ENCODE measurements around the gene ZNF565. TPM values are rescaled to one million over a fixed set of nuclear protein-coding genes. Genes with fewer than 3 reads are reported as not detected.
"Not testable (repeated sequence)": the region's sequence is repeated elsewhere in the genome, so short reads cannot be mapped to it uniquely, and the experiment has no call there.

ZNF565 gene
- 11.8 TPM for total RNA-seq

DNA sequence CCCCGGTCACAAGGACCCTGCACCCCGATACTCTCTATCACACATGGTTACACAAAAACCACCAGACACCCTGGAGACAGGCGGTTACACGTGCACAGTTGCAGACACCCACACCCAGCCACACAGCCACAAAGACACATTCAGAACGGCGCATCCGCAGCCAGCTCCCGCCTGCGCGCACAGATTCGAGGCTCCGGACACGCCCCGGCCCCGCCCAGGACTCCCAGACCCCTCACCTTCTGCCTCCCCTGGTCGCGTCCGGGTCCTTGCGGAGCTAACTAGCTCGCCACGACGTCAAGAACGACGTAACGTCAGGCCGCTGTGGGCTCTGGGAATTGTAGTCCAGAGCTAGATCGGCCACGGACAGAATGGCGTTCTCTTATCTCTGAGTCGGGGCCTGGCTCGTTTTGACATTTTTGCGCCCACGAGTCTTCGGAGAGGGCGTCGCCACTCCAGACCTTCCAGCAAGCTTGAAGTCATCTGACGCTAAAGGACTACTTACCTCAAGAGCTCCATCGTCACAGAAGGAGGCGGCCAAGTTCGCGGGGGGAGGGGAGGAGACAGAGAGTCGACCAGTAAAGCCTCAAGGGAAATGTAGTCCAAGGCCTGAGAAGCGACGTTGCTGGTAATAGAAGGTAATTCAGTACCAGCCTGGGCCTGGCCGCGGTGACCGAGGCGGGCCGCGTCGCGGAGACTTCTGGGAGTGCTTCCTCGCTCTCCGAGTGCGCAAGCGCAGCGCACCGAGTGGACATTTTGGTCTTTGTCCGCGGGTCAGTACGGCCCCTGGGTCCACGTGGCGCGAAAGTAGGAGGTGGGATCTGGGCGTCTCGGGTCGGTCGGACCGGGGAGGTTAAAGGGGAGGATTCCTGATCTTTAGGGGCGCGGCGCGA, at the start of gene ZNF565, which contains the start of gene ZNF146:
TSS of gene ZNF565 (minus strand) at position 280 of the 890 bp plus-strand sequence. CDS start 12,680 bp downstream, outside the sequence.
TSS of gene ZNF146 (plus strand) at position 721 of the 890 bp plus-strand sequence. CDS start 21,335 bp downstream, outside the sequence.
- peak; percentile 99 for DNase-seq

DNA sequence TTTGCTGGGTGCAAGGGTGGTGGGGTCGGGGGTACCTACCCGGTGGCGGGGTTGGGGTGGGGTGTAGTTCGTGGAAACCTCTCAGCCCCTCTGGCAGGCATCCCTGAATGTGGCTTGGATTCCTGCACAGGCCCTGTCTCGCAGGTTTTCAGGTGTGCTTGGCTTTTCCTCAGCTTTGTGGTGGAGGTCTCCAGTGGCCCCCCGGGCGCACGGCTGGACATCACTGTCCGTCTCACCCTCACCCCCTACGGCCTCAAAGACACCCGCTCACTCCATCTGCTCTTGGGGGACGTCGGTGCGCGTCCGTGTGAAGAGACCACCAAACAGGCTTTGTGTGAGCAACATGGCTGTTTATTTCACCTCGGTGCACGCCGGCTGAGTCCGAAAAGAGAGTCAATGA, 44.7 kb upstream of the ZNF565 start:
- no peak for DNase-seq

DNA sequence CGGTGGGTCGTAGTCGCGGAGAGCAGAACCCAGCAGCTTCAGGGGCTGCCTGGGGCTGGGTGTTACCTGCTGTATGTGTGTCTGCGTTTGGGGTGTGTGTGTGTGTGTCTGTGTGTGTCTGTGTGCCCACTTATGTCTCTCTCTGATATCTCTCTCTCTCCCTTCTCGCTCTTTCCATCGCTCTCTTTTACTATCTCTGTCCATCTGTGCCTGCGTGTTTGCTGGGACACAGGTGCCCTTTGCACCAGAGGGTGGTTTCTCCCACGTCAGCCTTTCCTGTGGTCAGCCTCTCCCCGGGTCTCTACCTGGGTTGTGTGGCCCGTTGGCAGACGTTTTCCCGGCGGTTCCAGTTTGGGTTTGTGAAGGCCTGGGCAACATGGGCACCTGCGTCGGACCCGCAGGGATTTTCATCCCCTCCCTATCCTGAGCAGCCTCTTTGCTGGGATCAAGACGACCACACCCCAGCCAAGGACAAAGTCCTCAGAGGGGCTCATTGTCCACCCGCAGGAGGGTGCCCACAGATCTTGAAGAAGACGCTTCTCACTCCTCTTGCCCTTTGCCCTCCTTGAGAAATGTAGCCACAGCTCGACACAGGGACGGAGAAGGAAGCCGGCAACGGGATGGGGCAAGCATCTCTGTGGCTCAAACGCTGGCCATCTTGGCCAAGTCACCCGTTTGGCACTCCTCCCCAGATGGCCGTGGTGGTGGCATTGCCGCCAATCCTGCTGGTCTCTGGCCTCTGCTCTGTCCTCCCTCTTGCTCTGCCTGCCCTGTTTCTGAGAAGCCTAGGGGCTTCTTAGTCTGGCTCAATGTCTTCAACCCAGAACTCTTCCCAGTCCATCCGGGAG, 43.8 kb upstream of the ZNF565 start:
- DNase-seq: no peak

DNA sequence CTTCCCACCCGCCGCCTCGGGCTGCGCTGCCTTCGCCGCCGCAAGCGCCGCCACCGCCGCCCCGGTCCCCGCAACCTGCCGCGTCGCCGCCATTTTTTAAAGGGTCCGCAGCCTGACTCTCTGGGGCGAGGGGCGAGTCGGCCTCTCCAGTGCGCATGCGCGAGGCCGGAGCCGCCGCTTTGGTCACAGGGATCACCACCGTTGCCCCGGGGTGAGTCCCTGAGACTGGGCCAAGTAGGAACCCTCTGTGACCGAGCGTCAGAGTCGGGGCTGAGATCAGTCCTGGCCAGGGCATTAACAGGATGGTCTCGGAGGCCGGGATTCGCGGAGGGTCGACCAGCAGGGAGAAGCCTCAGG, 43.0 kb upstream of the ZNF565 start:
- DNase-seq: peak; percentile 28

DNA sequence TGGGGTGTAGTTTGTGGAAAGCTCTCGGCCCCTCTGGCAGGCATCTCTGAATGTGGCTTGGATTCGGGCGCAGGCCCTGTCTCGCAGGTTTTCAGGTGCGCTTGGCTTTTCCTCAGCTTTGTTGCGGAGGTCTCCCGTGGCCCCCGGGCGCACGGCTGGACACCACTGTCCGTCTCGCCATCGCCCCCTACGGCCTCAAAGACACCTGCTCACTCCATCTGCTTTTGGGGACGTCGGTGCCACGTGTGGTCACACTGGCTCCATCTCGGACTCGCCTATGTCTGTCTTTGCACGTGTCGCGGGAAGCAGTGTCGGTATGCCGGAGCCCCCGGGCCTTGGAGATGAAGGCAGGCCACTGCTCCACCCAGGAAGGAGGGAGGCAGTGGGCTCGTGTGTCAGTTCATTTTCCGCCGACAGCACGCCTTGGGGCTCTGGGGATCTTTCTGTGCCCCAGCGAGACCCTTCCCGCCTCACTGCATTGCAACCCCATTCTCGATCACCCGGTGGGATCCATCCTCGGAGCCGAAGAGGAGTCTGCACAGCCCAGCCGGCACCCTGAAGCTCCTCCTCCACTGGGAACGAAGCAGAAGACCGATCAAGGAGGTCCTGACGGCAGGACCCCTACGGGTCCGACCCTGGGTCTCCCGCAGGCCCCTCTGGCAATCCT, 42.5 kb upstream of the ZNF565 start:
- DNase-seq: no peak

DNA sequence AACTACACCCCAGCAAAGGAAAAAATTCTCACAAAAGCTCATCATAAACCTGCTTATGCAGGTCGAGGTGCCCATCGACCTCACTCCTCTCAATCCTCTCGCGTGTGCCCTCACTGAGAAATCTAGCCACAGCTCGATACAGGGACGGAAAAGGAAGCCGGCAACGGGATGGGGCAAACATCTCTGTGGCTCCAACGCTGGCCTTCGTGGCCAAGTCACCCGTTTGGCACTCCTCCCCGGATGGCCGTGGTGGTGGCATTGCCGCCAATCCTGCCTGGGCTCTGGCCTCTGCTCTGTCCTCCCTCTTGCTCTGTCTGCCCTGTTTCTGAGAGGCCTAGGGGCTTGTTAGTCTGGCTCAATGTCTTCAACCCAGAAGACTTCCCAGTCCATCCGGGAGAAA, 41.6 kb upstream of the ZNF565 start:
- no peak for DNase-seq

DNA sequence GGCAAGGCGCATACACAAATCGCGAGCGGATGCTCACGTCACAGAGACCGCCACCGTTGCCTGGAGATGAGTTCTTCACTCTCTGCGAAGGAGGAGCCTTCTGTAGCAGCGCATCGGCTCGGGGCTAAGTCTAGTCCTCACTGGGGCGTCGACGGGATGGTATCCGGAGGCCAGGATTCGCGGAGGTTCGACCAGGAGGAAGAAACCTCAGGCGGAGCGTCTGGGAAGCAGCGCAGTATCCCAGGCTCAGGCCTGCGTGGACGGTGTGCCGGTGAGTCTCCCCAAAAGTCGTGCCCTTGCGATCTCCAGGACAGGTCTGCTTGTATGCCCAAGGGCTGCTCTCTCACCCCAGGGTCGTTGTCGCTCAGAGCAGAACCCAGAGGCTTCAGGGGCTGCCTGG, 40.9 kb upstream of the ZNF565 start:
- no peak for DNase-seq

DNA sequence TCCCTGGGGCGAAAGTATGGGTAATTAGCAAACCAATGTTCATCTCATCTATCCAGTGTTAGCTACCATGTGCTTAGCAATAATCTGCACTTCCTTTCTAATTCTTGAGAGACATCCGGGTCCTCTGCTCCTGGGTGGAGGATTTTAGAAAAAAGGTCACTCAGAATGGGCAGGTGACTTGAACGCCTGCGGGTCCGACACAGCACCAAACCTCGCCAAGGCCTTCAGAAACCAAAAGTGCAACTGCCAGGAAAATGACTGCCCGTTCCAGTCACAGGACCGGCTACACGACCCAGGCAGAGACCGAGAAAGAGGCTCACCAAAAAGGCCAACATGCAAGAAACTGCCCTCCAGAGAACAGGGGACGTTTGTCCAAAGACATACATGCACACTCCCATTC, 40.4 kb upstream of the ZNF565 start:
- DNase-seq: no peak

DNA sequence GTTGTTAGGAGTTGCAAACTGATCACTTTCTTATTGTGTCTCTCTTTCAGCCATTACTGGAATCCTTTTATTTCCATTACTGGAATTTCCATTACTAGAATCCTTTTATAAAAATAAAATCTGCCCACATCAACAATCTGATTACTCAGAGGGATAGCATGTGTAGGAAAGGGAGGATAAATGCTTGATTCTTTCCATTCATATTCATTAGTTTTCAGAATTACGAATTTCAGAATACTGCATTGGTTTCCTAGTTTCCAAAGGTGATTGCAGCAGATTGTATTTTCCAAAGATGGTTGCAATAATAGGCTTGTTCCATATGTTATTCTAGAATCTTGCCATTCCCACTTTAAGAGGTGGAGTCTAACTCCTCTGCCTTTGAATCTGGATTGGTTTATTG, 37.6 kb upstream of the ZNF565 start:
- no peak for DNase-seq

DNA sequence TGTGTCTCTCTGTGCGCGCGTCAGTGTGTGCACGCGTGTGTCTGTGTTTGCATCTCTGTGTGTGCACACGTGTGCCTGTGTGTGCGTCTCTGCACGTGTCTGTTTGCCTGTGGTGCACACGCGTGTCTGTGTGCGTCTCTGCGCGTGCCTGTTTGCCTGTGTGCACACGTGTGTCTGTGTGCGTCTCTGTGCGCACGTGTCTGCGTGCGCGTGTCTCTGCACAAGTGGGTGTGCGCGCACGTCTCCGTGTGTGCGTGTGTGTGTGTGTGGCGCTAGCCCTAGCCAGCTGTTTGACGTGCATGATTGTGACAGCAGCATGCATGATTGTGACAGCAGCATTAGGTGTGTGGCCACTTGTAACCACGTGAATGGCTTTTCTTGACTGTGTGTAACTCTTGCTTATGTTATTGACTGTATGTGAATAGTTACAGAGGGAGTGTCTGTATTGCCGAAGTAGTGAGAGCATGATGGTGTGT, 31.6 kb upstream of the ZNF565 start:
- no peak for DNase-seq

DNA sequence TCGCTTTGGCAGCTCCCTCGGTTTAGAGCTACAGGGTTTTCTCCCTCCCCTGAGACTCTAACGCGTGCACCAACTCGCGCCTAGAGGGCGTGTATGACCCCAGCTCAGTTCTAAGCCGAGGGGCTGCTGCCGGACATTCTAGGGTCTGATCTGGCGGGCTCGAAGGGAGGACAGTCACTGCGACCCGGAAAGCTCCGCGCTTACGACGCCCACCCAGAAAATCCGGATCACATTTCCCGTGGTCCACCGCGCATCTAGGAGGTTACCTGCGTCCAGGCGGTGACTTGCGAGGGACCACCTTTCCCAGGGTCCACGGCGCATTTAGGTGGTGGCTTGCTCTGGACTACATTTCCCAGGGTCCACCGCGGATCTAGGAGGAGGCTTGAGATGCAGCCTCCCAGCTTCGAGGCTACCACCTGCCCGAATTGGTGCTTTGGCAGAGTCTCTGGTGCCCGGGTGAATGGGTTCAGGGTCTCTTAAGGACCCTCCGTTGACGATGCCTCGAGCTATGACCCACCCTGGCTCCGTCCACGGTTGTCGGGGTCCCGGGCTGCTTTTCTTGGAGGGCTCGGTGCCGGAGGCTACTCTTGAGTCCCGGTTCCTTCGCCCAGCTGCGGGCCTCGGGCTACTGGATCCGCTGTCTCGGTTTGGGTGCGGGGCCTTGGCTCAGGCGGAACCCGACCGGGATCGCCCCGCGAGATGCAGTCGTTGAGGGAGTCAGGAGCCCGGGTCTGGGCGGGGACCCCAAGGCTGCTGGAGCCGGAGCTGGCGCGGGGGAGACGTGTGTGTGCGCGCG, 30.9 kb upstream of the ZNF565 start:
- DNase-seq: peak; percentile 40

DNA sequence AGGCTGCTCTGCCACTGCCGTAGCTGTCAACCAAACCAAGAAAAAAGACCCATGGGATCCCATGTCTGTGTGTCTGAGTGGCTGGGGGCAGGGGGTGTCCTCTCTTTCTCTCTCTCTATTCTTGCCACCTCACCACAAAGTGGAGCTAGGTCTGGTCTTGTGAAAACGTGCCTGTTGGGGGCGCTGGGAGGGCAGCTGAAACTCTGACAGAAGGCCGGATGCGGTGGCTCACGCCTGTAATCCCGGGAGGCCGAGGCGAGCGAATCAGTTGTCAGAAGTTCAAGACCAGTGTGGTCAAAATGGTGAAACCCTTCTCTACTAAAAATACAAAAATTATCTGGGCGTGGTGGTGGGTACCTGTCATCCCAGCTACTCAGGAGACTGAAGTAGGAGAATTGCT, 29.6 kb upstream of the ZNF565 start:
- DNase-seq: no peak

DNA sequence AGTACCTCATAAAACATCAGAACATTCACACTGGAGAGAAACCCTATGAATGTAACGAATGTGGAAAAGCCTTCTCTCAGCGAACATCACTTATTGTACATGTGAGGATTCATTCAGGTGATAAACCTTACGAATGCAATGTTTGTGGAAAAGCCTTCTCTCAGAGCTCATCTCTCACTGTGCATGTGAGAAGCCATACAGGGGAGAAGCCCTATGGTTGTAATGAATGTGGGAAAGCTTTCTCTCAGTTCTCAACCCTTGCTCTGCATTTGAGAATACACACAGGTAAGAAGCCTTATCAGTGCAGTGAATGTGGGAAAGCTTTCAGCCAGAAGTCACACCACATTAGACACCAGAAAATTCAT, 22.5 kb upstream of the ZNF565 start:
- DNase-seq: no peak

DNA sequence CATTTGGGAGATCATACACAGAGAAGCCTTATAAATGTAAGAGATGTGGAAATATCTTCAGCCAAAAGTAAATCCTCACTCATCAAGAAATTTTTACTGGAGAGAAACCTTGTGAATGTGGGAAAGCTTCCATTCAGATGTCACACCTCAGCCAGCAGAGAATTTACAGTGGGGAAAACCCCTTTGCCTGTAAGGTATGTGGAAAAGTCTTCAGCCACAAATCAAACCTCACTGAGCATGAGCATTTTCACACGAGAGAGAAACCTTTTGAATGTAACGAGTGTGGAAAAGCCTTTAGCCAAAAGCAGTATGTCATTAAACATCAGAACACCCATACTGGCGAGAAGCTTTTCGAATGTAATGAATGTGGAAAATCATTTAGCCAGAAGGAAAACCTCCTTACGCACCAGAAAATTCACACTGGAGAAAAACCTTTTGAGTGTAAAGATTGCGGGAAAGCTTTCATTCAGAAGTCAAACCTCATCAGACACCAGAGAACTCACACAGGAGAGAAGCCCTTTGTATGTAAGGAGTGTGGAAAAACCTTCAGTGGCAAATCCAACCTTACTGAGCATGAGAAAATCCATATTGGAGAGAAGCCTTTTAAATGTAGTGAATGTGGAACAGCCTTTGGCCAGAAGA, 22.0 kb upstream of the ZNF565 start:
- DNase-seq: no peak

DNA sequence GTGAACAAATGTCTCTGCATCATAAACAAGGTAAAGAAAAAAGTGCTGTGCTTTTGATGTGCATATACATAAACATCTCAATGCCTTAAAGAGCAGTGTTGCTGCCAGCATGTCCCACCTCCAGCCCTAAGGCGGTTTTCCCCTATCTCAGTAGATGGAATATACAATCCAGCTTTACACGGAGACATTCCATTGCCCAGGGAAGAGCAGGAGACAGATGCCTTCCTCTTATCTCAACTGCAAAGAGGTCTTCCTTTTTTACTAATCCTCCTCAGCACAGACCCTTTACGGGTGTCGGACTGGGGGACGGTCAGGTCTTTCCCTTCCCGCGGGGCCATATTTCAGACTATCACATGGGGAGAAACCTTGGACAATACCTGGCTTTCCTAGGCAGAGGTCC, 19.2 kb upstream of the ZNF565 start:
- DNase-seq: not testable (repeated sequence)

DNA sequence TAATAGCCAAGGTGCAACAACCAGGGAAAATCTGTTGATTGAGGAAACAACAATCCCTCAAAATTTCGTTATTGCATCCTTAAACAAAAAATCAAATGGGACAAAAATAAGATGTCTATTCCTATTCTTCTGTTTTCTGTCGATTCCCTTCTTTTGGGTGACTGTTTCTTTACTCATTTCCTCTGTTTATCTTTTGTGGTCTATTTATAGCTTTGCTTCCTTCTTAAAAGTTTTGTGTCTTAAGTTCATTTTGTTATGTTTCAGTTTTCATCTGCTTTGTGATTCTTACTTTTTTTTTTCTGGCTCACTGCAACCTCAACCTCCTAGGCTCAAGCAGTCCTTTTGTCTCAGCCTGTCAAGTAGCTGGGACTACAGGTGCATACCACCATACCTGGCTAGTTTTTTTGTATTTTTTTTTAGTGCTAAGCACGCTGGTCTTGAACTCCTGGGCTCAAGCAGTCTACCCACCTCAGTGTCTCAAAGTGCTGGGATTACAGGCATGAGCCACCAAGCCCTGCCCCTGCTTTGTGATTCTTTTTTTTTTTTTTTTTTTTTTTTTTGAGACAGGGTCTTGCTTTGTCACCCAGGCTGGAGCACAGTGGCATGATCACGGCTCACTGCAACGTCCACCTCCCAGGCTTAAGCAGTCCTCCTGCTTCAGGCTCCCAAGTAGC, 10.9 kb upstream of the ZNF565 start:
- DNase-seq: no peak

DNA sequence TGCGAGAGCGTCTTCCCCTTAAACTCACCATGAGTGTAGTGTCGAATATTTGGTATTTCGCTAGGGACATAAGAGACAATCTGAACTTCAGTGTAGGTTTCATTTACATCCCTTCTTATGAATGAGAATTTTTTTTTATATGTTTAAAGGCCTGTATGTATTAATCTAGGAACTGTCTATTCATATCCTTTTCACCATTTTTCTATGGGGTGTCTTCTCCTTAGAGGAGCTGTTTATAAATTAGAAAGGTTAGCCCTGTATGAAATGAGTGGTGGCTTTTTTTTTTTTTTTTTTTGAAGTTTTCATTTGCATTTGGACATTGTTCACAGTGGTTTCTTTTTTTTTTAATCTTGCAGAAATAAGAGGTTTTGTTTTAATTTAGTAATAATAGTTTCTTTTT, 8.0 kb upstream of the ZNF565 start:
- no peak for DNase-seq

DNA sequence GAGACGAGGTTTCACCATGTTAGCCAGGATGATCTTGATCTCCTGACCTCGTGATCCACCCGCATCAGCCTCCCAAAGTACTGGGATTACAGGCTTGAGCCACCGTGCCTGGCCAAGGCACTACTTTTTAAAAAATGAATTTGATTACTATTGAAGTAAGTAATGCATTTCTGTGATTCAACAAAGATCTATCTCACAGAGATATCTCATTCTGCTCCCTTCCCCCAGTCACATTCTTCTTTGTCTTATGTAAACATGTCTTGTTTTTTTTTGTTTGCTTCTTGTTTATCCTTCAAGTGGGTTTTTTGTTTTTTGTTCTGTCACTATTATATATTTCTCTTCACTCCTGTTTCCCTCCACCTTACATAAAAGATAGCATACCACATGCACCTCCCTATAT, 7.0 kb upstream of the ZNF565 start:
- DNase-seq: no peak

DNA sequence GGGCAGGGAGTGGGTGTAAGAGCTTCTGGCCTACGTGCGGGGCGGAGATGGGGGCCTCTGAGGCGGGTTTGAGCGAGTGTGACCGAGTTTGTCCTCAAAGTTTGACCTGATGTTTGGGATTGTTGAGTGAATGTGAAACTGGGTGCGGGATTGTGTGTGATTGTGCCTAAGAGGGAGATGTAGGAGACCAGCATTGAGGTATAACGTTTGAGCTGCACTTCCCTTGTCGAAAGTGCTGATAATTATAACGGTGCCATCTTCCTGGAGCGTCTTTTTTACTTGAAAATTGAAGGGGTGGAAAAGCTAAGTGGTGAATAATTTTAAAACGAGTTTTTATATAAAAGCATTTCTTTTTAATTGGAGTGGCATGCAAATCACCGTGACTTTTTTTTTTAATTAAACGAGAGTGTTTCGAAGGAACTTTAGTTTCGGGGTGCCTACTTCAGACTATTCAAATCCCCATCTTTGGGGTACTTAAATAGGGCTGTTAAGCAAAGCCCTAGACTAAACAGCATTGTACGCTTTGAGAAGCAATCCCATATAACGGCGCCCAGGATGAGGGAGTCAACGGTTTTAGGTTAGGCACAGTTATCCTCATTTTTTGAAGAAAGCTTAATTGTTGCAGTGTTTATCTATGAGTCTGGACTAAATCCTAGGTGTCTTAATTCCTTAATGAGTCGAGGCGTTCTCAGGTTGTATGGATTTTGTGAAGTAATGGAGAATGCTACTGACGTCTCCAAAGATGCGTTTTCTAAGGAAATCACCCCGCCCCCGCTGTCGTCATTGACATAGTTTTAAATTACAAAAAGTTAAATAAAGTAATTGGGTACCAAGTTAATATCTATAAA, 1.0 kb upstream of the ZNF565 start:
- DNase-seq: peak; percentile 71

DNA sequence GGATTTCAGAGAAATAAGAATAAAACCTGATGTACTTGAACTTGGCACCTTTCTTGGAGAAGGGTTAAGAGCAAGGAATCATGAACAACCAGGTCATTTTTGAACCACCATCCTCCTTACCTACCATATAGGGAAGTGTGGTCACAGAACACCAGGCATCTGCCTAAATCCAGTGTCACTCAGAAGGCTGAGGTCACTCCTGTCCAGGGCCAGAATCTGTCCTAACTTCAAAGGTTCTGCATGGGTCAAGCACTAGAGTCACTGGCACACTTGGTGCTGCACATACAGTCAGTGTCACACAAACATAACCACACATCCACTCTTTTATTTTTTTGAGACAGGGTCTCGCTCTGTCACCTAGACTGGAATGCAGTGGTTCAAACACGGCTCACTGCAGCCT, 1.6 kb downstream of the ZNF565 start:
- no peak for DNase-seq
